H1 (cell line): Measurements from ENCODE around the gene SLCO4A1.

Source experiments
- CTCF ChIP-seq, 3 experiments: IDR thresholded peaks; 1 replicate in 2 of 3; 2 replicates in 1 of 3; pipeline versions ENCODE4 v1.5.1 to v1.6.1; 2011; ENCODE audit warnings: low read length in 3 of 3, mild to moderate bottlenecking in 3 of 3, inconsistent platforms in 2 of 3, low read depth in 1 of 3, moderate library complexity in 1 of 3; ENCODE audit not compliant: insufficient read depth in 1 of 3; ENCODE audit errors: control extremely low read depth in 1 of 3
- EZH2 ChIP-seq: fragments of 200-600 bp; sonication (generic); IDR thresholded peaks from 2 replicates; pipeline ENCODE4 v1.7.1; 2012; ENCODE audit warnings: low read depth, mild to moderate bottlenecking, moderate library complexity, low read length, inconsistent platforms; ENCODE audit not compliant: severe bottlenecking
- MAFK ChIP-seq: IDR thresholded peaks from 2 replicates; pipeline ENCODE4 v1.6.1; 2012; ENCODE audit warnings: low read depth, mild to moderate bottlenecking, improper control_type of control experiment, low read length
- PHF8 ChIP-seq: fragments of 200-600 bp; sonication (generic); conservative IDR thresholded peaks from 2 replicates; pipeline ENCODE4 v1.7.1; 2012; ENCODE audit warnings: low read depth, mild to moderate bottlenecking, inconsistent platforms, low read length, moderate library complexity
- POLR2A ChIP-seq, 2 experiments: IDR thresholded peaks; 1 replicate in 1 of 2; 2 replicates in 1 of 2; pipeline ENCODE4 v1.6.1; 2011; ENCODE audit warnings: low read depth in 2 of 2, low read length in 2 of 2, mild to moderate bottlenecking in 2 of 2; ENCODE audit errors: control extremely low read depth in 1 of 2
- POLR2AphosphoS5 ChIP-seq: IDR thresholded peaks from 2 replicates; pipeline ENCODE4 v1.6.1; 2011; ENCODE audit warnings: low read depth, low read length
- SAP30 ChIP-seq: fragments of 300-600 bp; sonication (generic); IDR thresholded peaks from 2 replicates; pipeline ENCODE4 v1.7.1; 2012; ENCODE audit warnings: low read length, moderate library complexity, mild to moderate bottlenecking, inconsistent platforms; ENCODE audit not compliant: insufficient read depth, insufficient replicate concordance
- SP1 ChIP-seq: IDR thresholded peaks from 2 replicates; pipeline ENCODE4 v1.6.1; 2011; ENCODE audit warnings: low read depth, low read length
- TCF12 ChIP-seq: IDR thresholded peaks from 2 replicates; pipeline ENCODE4 v1.6.1; 2011; ENCODE audit warnings: low read depth, mild to moderate bottlenecking, low read length
- TEAD4 ChIP-seq: IDR thresholded peaks from 2 replicates; pipeline ENCODE4 v1.6.1; 2012; ENCODE audit warnings: low read depth, low read length, inconsistent platforms, mixed read lengths
- YY1 ChIP-seq: IDR thresholded peaks from 2 replicates; pipeline ENCODE4 v1.6.1; 2011; ENCODE audit warnings: low read depth, mild to moderate bottlenecking, low read length

DNA sequence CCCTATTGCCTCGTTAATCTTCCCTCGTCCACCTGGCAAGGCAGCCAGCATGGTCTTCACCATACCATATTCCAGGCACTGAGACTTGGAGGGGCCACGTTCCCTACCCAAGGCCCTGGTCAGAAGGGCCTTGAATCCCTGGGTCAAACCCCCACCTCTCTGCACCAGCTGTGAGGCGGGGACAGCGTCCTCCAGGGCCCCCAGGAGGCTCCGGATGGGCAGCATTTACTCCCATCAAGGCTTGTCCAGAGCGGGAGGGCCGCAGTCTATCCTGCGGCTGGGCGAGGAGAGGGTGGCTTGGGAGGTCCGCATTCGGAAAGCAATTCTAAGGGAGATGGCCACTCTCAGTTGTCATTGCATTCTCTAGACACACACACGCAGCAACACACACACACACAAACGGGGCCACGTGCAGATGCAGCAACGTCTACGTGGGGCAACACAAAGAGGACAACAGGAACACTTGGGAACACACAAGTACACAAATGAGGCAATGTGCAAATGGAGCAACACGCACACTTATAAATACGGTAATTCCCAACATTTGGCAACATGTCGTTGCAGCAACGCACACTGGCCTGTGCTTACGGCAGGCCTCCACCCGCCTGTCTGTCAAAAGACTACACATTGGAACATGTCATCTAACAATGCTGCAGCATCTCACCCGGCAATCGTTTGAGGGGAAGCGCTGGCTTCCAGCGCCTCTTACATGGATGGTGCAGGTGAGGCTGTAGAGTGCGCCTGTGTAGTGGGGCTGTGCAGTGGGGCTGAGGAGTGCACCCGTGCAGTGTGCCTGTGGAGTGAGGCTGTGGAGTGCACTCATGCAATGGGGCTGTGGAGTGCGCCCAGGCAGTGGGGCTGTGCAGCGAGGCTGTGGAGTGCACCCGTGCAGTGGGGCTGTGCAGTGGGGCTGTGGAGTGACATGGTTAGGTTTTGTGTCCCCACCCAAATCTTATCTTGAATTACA is 53.4 kb downstream of the SLCO4A1 start:
- TF ChIP-seq CTCF (IDR thresholded peaks at IDR 0.05; ENCODE audit: control extremely low read depth in 1 of 3, insufficient read depth in 1 of 3, low read depth in 1 of 3, low read length in 3 of 3) = no peak
- no peak for TF ChIP-seq POLR2A (IDR thresholded peaks at IDR 0.05; ENCODE audit: control extremely low read depth in 1 of 2, low read depth in 2 of 2, low read length in 2 of 2)
- TF ChIP-seq TCF12 = no peak
- TF ChIP-seq SP1 = no peak
- no peak for TF ChIP-seq SAP30
- TF ChIP-seq MAFK = no peak
- TF ChIP-seq POLR2AphosphoS5 = no peak
- no peak for TF ChIP-seq PHF8
- TF ChIP-seq YY1 = no peak
- no peak for TF ChIP-seq EZH2
- TF ChIP-seq TEAD4 = no peak
